HL-60 (cell line): ENCODE measurements around the gene RMDN2.

Experiments used
- CTCF ChIP-seq: IDR thresholded peaks from one replicate; pipeline ENCODE4 v1.5.1; 2011; ENCODE audit warnings: low read length, control low read depth, inconsistent platforms; ENCODE audit not compliant: insufficient read depth
- REST ChIP-seq: IDR thresholded peaks from 2 replicates; pipeline ENCODE4 v1.6.1; 2012; ENCODE audit warnings: low read depth; ENCODE audit not compliant: insufficient replicate concordance

GRCh38 chr2:37920570-37920969, 4.5 kb upstream of the RMDN2 start:
- TF ChIP-seq CTCF (no peak), REST (no peak)
